Common myeloid progenitor, CD34-positive (primary cell): ENCODE measurements around the gene PRKAG2.

Source experiments
- CTCF ChIA-PET: fragments of 350-600 bp; sonication (Branson Sonifier 250); formaldehyde crosslinking; loops from one replicate; lab custom pipeline; 2021; ENCODE audit warnings: antibody characterized with exemption; lab: Charles Lee
- POLR2A ChIA-PET: fragments of 350-600 bp; sonication (Branson Sonifier 250); formaldehyde crosslinking; loops from one replicate; lab custom pipeline; 2021; ENCODE audit warnings: antibody characterized with exemption; lab: Charles Lee
- DNase-seq, 3 donors: peaks; one replicate each; pipeline versions ENCODE4 v3.0.0 to v3.0.0-alpha.2; 2013
- H3K27ac ChIP-seq, 2 experiments: 1 replicate in 1 of 2; 2 replicates in 1 of 2; pipeline ENCODE4 v1.7.0; 2013; ENCODE audit warnings: inconsistent platforms in 2 of 2, low read length in 2 of 2, mild to moderate bottlenecking in 2 of 2, low read depth in 1 of 2, moderate library complexity in 1 of 2; ENCODE audit not compliant: severe bottlenecking in 2 of 2, insufficient read depth in 1 of 2, poor library complexity in 1 of 2
- H3K27me3 ChIP-seq, 5 experiments: replicated peaks in 2 of 5; 1 replicate in 3 of 5; 2 replicates in 2 of 5; pipeline versions ENCODE4 v1.6.1 to v1.7.0; 2013; ENCODE audit warnings: low read length in 4 of 5, mild to moderate bottlenecking in 2 of 5, moderate library complexity in 2 of 5, inconsistent platforms in 1 of 5; ENCODE audit not compliant: insufficient read depth in 5 of 5, control insufficient read depth in 4 of 5
- H3K36me3 ChIP-seq, 4 experiments: 1 replicate in 2 of 4; 2 replicates in 2 of 4; pipeline versions ENCODE4 v1.6.1 to v1.7.0; 2013; ENCODE audit warnings: low read length in 3 of 4, control low read depth in 1 of 4, mild to moderate bottlenecking in 1 of 4; ENCODE audit not compliant: control insufficient read depth in 4 of 4, insufficient read depth in 4 of 4
- H3K4me1 ChIP-seq, 4 experiments: 1 replicate in 3 of 4; 2 replicates in 1 of 4; pipeline versions ENCODE4 v1.6.1 to v1.7.1; 2013; ENCODE audit warnings: low read length in 3 of 4, mild to moderate bottlenecking in 3 of 4, control low read depth in 1 of 4, inconsistent platforms in 1 of 4, moderate library complexity in 1 of 4; ENCODE audit not compliant: control insufficient read depth in 4 of 4, insufficient read depth in 4 of 4; ENCODE audit errors: control extremely low read depth in 1 of 4
- H3K4me3 ChIP-seq, 7 experiments: 1 replicate in 4 of 7; 2 replicates in 3 of 7; pipeline versions ENCODE4 v1.5.1 to v1.7.0; 2013; ENCODE audit warnings: mild to moderate bottlenecking in 7 of 7, low read length in 6 of 7, moderate library complexity in 6 of 7, inconsistent platforms in 2 of 7, low read depth in 2 of 7, control low read depth in 1 of 7; ENCODE audit not compliant: insufficient read depth in 4 of 7, control insufficient read depth in 1 of 7; ENCODE audit errors: extremely low read depth in 1 of 7
- H3K9me3 ChIP-seq, 5 experiments: 1 replicate in 4 of 5; 2 replicates in 1 of 5; pipeline versions ENCODE4 v1.6.1 to v1.7.1; 2013; ENCODE audit warnings: low read length in 4 of 5, mild to moderate bottlenecking in 2 of 5, inconsistent platforms in 1 of 5, low read depth in 1 of 5, moderate library complexity in 1 of 5; ENCODE audit not compliant: control insufficient read depth in 4 of 5, insufficient read depth in 2 of 5; ENCODE audit errors: control extremely low read depth in 1 of 5
- WGBS: methylation state at CpG from one replicate; pipeline ENCODE4 v1.1.5; 2013; ENCODE audit not compliant: insufficient coverage; 5-methylcytosine and 5-hydroxymethylcytosine counted together

PRKAG2 gene

GRCh38 chr7:151694828-151695580 lies 181.9 kb downstream of the PRKAG2 start:
- no peaks in the 10 kb centered on the region for H3K27me3 ChIP-seq
- H3K27ac ChIP-seq: no peak overlapping the region
- WGBS: 85% methylated on average over 15 of the region's 15 CpGs
- POLR2A ChIA-PET: no interaction called here
- peaks cover 0 to 21% (median 6%) of the 10 kb centered on the region in 4 experiments for H3K4me1 ChIP-seq
- DNase-seq: peak in 2 of 3 donors; percentile 37 to 61
- H3K36me3 ChIP-seq: peaks cover 0 to 2% (median 0%) of the 10 kb centered on the region in 4 experiments
- no peak overlapping the region for H3K4me3 ChIP-seq
- CTCF ChIA-PET: interaction anchor here (0.5 to 2.6 kb wide), 7 partner anchors 10 to 84 kb away, joined by 3 to 7 read pairs (median 3); no protein-coding TSS in a partner anchor
- peaks cover 0 to 1% (median 0%) of the 10 kb centered on the region in 5 experiments for H3K9me3 ChIP-seq

- H3K27ac ChIP-seq: no peak overlapping the region
- 100% methylated on average over 5 of the region's 5 CpGs for WGBS
- H3K9me3 ChIP-seq: peaks cover 0 to 1% (median 0%) of the 10 kb centered on the region in 5 experiments
- no peak overlapping the region for H3K4me3 ChIP-seq
- POLR2A ChIA-PET: no interaction called here
- H3K4me1 ChIP-seq: peaks cover 0 to 15% (median under 1%) of the 10 kb centered on the region in 4 experiments
- CTCF ChIA-PET: interaction anchor here (1.3 kb wide), 1 partner anchor 9 kb away, joined by 3 read pairs; no protein-coding TSS in a partner anchor
- H3K27me3 ChIP-seq: no peaks in the 10 kb centered on the region
- no peak for DNase-seq
- H3K36me3 ChIP-seq: peaks cover 0 to 2% (median 0%) of the 10 kb centered on the region in 4 experiments
Measured at GRCh38 chr7:151694441-151694827, 182.5 kb downstream of the PRKAG2 start.

- 98% methylated on average over 7 of the region's 11 CpGs for WGBS
- CTCF ChIA-PET: interaction anchor here (1.3 to 1.4 kb wide), 2 partner anchors 7 to 10 kb away, joined by 3 to 5 read pairs; no protein-coding TSS in a partner anchor
- peaks cover 0 to 12% (median 2%) of the 10 kb centered on the region in 4 experiments for H3K4me1 ChIP-seq
Measured at GRCh38 chr7:151693140-151693539, 183.8 kb downstream of the PRKAG2 start.

GRCh38 chr7:151692721-151693120 lies 184.2 kb downstream of the PRKAG2 start:
- peaks cover 0 to 15% (median 6%) of the 10 kb centered on the region in 4 experiments for H3K4me1 ChIP-seq
- peaks cover 0 to 2% (median 0%) of the 10 kb centered on the region in 4 experiments for H3K36me3 ChIP-seq
- H3K9me3 ChIP-seq: peaks cover 0 to 1% (median 0%) of the 10 kb centered on the region in 5 experiments
- H3K27ac ChIP-seq: no peak overlapping the region
- no peaks in the 10 kb centered on the region for H3K27me3 ChIP-seq
- POLR2A ChIA-PET: no interaction called here
- H3K4me3 ChIP-seq: no peak overlapping the region
- 100% methylated on average over 1 of the region's 9 CpGs for WGBS
- DNase-seq: no peak
- CTCF ChIA-PET: interaction anchor here (1.4 to 1.5 kb wide), 2 partner anchors 10 to 25 kb away, joined by 3 to 5 read pairs; no protein-coding TSS in a partner anchor

More at GRCh38 chr7:151693140-151693539, 183.8 kb downstream of the PRKAG2 start:
- no peaks in the 10 kb centered on the region for H3K27me3 ChIP-seq
- H3K9me3 ChIP-seq: peaks cover 0 to 1% (median 0%) of the 10 kb centered on the region in 5 experiments
- POLR2A ChIA-PET: no interaction called here
- H3K36me3 ChIP-seq: peaks cover 0 to 2% (median 0%) of the 10 kb centered on the region in 4 experiments
- no peak overlapping the region for H3K27ac ChIP-seq
- H3K4me3 ChIP-seq: no peak overlapping the region
- no peak for DNase-seq

- H3K27me3 ChIP-seq: no peaks in the 10 kb centered on the region
- H3K4me1 ChIP-seq: peaks cover 0 to 19% (median 11%) of the 10 kb centered on the region in 4 experiments
- peaks cover 0 to 2% (median 0%) of the 10 kb centered on the region in 4 experiments for H3K36me3 ChIP-seq
- POLR2A ChIA-PET: no interaction called here
- H3K27ac ChIP-seq: no peak overlapping the region
- H3K4me3 ChIP-seq: no peak overlapping the region
- DNase-seq: no peak
- peaks cover 0 to 1% (median 0%) of the 10 kb centered on the region in 5 experiments for H3K9me3 ChIP-seq
- CTCF ChIA-PET: interaction anchor here (0.7 to 1.5 kb wide), 2 partner anchors 27 to 30 kb away, joined by 3 read pairs; no protein-coding TSS in a partner anchor
- 80% methylated on average over 2 of the region's 2 CpGs for WGBS
Measured at GRCh38 chr7:151691449-151691848, 185.5 kb downstream of the PRKAG2 start.

- H3K4me1 ChIP-seq: peaks cover 0 to 17% (median 11%) of the 10 kb centered on the region in 4 experiments
- 100% methylated on average over 2 of the region's 6 CpGs for WGBS
- no peak for DNase-seq
- no peaks in the 10 kb centered on the region for H3K27me3 ChIP-seq
- ChIA-PET POLR2A (no interaction called here), CTCF (interaction anchor here (0.7 kb wide), 3 partner anchors 9 to 220 kb away, joined by 3 read pairs; no protein-coding TSS in a partner anchor)
- H3K36me3 ChIP-seq: peaks cover 0 to 2% (median 0%) of the 10 kb centered on the region in 4 experiments
- no peak overlapping the region for H3K27ac ChIP-seq
- peaks cover 0 to 1% (median 0%) of the 10 kb centered on the region in 5 experiments for H3K9me3 ChIP-seq
- no peak overlapping the region for H3K4me3 ChIP-seq
Measured at GRCh38 chr7:151690606-151691005, 186.3 kb downstream of the PRKAG2 start.
